ENCODE results near the gene ABTB2.

DNA sequence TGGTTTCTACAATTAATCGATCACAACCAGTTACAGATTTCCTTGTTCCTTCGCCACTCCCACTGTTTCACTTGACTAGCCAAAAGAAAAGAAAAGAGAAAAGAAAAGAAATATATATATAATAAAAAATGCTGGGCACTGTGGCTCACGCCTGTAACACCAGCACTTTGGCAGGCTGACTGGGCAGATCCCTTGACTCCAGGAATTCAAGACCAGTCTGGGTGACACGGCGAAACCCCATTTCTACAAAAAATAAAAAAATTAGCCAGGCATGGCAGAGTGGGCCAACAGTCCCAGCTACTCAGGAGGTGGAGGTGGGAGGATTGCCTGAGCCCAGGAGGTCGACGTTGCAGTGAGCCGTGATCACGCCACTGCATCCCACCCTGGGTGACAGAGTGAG is 168.6 kb downstream of the ABTB2 start:
- TF ChIP-seq ELF4 (IDR thresholded peaks at IDR 0.05) (no peak), TARDBP (IDR thresholded peaks at IDR 0.05) (no peak), SUZ12 (IDR thresholded peaks at IDR 0.05) (no peak), ARNT (IDR thresholded peaks at IDR 0.05) (no peak)

All from HEK293T (cell line).